PC-3 (cell line): ENCODE data around the gene VWA7.
"Not testable (repeated sequence)": the region's sequence is repeated elsewhere in the genome, so short reads cannot be mapped to it uniquely, and the experiment has no call there.

ENCODE experiments used
- CTCF ChIP-seq: fragments of 300-600 bp; sonication (generic); conservative IDR thresholded peaks from 2 replicates; pipeline ENCODE4 v1.5.1; 2017; ENCODE audit warnings: antibody characterized with exemption, low read depth, mild to moderate bottlenecking, low read length
- EZH2 ChIP-seq: fragments of 300-600 bp; sonication (generic); IDR thresholded peaks from one replicate; pipeline ENCODE4 v1.6.1; 2017; ENCODE audit warnings: antibody characterized with exemption, mild to moderate bottlenecking, low read length; ENCODE audit not compliant: unreplicated experiment
- EZH2phosphoT487 ChIP-seq: fragments of 300-600 bp; sonication (generic); IDR thresholded peaks from 2 replicates; pipeline ENCODE4 v1.6.1; 2018; ENCODE audit warnings: mild to moderate bottlenecking, antibody characterized with exemption, low read length, borderline replicate concordance

- not testable (repeated sequence) for TF ChIP-seq CTCF, EZH2, EZH2phosphoT487
Observed at GRCh38 chr6:31823592-31824196, 46.6 kb upstream of the VWA7 start.
